Panc1 (cell line): ENCODE data around the gene COMMD1.

Source experiments
- CTCF ChIP-seq: fragments of 450-650 bp; IDR thresholded peaks from 2 replicates; pipeline ENCODE4 v1.5.1; 2017; ENCODE audit warnings: mild to moderate bottlenecking
- POLR2AphosphoS5 ChIP-seq: IDR thresholded peaks from 2 replicates; pipeline ENCODE4 v1.6.1; 2012; ENCODE audit warnings: mild to moderate bottlenecking, low read depth, low read length, moderate library complexity
- REST ChIP-seq, 2 experiments: IDR thresholded peaks; 2 replicates each; pipeline ENCODE4 v1.6.1; 2011 to 2012; ENCODE audit warnings: low read depth in 2 of 2, control low read depth in 1 of 2, low read length in 1 of 2, mild to moderate bottlenecking in 1 of 2, moderate library complexity in 1 of 2; ENCODE audit not compliant: insufficient read depth in 1 of 2
- SIN3A ChIP-seq: IDR thresholded peaks from 2 replicates; pipeline ENCODE4 v1.6.1; 2012; ENCODE audit warnings: low read depth, mild to moderate bottlenecking, low read length, moderate library complexity, borderline replicate concordance; ENCODE audit not compliant: insufficient read depth
- TCF7L2 ChIP-seq: IDR thresholded peaks from 2 replicates; pipeline ENCODE4 v1.6.1; 2011; ENCODE audit warnings: mild to moderate bottlenecking, low read depth, low read length, inconsistent platforms

- TF ChIP-seq CTCF (no peak), POLR2AphosphoS5 (no peak), SIN3A (no peak), TCF7L2 (no peak), REST (IDR thresholded peaks at IDR 0.05; ENCODE audit: insufficient read depth in 1 of 2, low read depth in 2 of 2, low read length in 1 of 2) (no peak)
These were observed 73.0 kb downstream of the COMMD1 start for GRCh38 chr2:61978522-61978921.
